Osteoblast (primary cell): ENCODE data around the gene PKHD1. TPM values are rescaled to one million over a fixed set of nuclear protein-coding genes. Genes with fewer than 3 reads are reported as not detected.

ENCODE experiments used
- DNase-seq: peaks from one replicate; pipeline ENCODE4 v3.0.0; 2011; ENCODE audit warnings: low spot score, mixed read lengths; ENCODE audit not compliant: insufficient read length; ENCODE audit errors: missing footprints
- H2AFZ ChIP-seq: 2 replicates; pipeline ENCODE4 v1.6.0; 2011; ENCODE audit warnings: mild to moderate bottlenecking, low read length
- H3K27ac ChIP-seq: 2 replicates; pipeline ENCODE4 v1.5.1; 2011; ENCODE audit warnings: mild to moderate bottlenecking, low read depth, low read length, moderate library complexity
- H3K27me3 ChIP-seq: 2 replicates; pipeline ENCODE4 v1.6.0; 2012; ENCODE audit warnings: mild to moderate bottlenecking, control low read depth, inconsistent platforms, low read length, moderate library complexity; ENCODE audit not compliant: insufficient read depth
- H3K36me3 ChIP-seq: 2 replicates; pipeline ENCODE4 v1.5.1; 2011; ENCODE audit warnings: mild to moderate bottlenecking, low read length, control low read depth, moderate library complexity; ENCODE audit not compliant: insufficient read depth
- H3K4me1 ChIP-seq: 2 replicates; pipeline ENCODE4 v1.5.1; 2011; ENCODE audit warnings: mild to moderate bottlenecking, low read length, control low read depth, moderate library complexity; ENCODE audit not compliant: insufficient read depth
- H3K4me2 ChIP-seq: 2 replicates; pipeline ENCODE4 v1.6.0; 2011; ENCODE audit warnings: mild to moderate bottlenecking, low read length; ENCODE audit not compliant: insufficient read depth
- H3K4me3 ChIP-seq: fragments of 200-600 bp; sonication (generic); 3 replicates; pipeline ENCODE4 v1.5.1; 2012; ENCODE audit warnings: mild to moderate bottlenecking, low read length, inconsistent platforms; ENCODE audit not compliant: insufficient read depth
- H3K79me2 ChIP-seq: 2 replicates; pipeline ENCODE4 v1.6.0; 2012; ENCODE audit warnings: mild to moderate bottlenecking, low read length, control low read depth, inconsistent platforms; ENCODE audit not compliant: insufficient read depth
- H3K9me3 ChIP-seq: 2 replicates; pipeline ENCODE4 v1.5.1; 2011; ENCODE audit warnings: low read depth, low read length, control low read depth
- H4K20me1 ChIP-seq: 2 replicates; pipeline ENCODE4 v1.6.0; 2012; ENCODE audit warnings: mild to moderate bottlenecking, low read length, control low read depth; ENCODE audit not compliant: insufficient read depth
- total RNA-seq: library from RNA; depleted of rRNA; stranded (reverse); fragments of >200 nt; gene quantifications from 2 replicates; pipeline ENCODE4 v1.2.3, GENCODE V29; 2012
- TF ChIP-seq, protein P1 (sequence below): IDR thresholded peaks from 2 replicates; pipeline ENCODE4 v1.5.1; 2011; ENCODE audit warnings: mild to moderate bottlenecking, low read depth, low read length, moderate library complexity; ENCODE audit errors: extremely low read depth

The PKHD1 gene
- total RNA-seq, 1 donor = not detected

DNA sequence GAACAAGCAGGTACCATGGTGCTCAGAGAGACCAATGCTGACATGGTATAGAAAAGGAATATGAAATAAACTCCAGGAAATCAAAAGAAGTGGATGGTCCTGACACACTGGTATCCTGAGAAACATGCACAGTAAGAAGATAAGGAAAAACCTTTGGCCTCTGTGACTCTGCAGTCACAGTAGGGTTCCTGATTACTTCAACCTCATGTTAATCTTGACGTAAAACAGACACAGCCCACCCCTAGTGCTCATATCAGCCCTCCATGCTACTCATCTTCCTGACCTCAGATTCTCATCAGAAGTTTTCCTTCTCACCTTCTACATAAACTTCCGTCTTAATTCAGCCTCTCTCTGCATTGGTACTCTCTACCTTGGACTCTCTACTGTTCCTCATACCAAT is 240.9 kb downstream of the PKHD1 start:
- H3K27ac ChIP-seq = no peak overlapping the region
- H3K36me3 ChIP-seq = no peaks in the 10 kb centered on the region
- no peaks in the 10 kb centered on the region for H3K9me3 ChIP-seq
- no peaks in the 10 kb centered on the region for H3K4me1 ChIP-seq
- no peak overlapping the region for H2AFZ ChIP-seq
- no peak for DNase-seq
- TF ChIP-seq, protein P1, sequence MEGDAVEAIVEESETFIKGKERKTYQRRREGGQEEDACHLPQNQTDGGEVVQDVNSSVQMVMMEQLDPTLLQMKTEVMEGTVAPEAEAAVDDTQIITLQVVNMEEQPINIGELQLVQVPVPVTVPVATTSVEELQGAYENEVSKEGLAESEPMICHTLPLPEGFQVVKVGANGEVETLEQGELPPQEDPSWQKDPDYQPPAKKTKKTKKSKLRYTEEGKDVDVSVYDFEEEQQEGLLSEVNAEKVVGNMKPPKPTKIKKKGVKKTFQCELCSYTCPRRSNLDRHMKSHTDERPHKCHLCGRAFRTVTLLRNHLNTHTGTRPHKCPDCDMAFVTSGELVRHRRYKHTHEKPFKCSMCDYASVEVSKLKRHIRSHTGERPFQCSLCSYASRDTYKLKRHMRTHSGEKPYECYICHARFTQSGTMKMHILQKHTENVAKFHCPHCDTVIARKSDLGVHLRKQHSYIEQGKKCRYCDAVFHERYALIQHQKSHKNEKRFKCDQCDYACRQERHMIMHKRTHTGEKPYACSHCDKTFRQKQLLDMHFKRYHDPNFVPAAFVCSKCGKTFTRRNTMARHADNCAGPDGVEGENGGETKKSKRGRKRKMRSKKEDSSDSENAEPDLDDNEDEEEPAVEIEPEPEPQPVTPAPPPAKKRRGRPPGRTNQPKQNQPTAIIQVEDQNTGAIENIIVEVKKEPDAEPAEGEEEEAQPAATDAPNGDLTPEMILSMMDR = no peak
- H4K20me1 ChIP-seq = no peaks in the 10 kb centered on the region
- H3K4me2 ChIP-seq = no peak overlapping the region
- no peaks in the 10 kb centered on the region for H3K79me2 ChIP-seq
- H3K27me3 ChIP-seq = no peaks in the 10 kb centered on the region
- H3K4me3 ChIP-seq = no peak overlapping the region

DNA sequence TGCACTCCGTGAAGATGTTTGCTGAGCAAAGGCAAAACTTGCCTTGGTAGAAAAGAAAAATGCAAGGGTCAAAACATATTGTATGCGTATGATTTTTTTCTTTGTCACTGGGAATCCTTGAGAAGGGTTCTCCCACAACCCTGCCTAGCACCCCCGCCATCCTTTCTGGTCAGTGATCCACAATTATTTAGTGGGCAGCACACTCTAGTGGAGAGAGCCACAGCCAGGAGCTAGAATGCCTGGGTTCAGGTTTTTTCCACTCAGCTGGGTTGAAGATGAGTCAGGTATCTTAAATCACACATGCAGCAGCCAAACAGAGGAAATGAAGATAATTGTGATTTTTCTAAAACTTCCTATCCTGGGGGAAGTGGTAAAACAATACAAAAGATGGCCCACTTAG is 243.1 kb downstream of the PKHD1 start:
- Histone ChIP-seq H3K27ac (no peak overlapping the region), H3K4me3 (no peak overlapping the region), H4K20me1 (no peaks in the 10 kb centered on the region), H3K4me1 (no peaks in the 10 kb centered on the region), H3K9me3 (no peaks in the 10 kb centered on the region), H3K36me3 (no peaks in the 10 kb centered on the region), H3K4me2 (no peak overlapping the region), H3K79me2 (no peaks in the 10 kb centered on the region), H2AFZ (no peak overlapping the region), H3K27me3 (no peaks in the 10 kb centered on the region)
- no peak for DNase-seq
- TF ChIP-seq, protein P1 = no peak

DNA sequence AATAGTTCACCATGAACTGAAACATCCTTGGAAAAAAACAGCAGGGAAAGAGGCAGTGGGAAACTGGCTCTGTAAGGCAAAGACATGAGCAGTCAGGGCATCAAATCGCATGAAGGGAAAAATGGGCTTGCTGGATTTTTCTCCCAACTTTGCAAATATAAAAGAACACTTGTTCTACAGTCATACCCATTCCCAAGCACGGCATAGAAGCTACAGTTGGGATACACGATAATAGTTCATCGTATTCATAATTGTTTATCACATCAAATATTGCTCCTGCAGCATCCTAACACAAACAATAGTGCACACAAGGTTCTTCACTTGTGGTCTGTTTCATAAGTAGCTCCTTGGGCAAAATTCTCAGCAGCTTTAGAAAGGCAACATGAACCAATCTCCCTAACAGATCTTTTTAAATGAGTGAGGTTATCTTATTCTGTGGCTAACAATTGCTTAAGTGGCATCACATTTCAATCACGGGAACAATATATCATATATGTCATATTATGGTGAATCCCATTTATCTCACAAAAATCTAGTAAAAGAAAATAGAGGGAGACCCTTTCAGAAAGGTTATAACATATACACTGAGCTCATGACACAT is 243.9 kb downstream of the PKHD1 start:
- Histone ChIP-seq H3K27ac (no peak overlapping the region), H3K79me2 (no peaks in the 10 kb centered on the region), H3K4me3 (no peak overlapping the region), H3K36me3 (no peaks in the 10 kb centered on the region), H3K27me3 (no peaks in the 10 kb centered on the region), H3K4me1 (no peaks in the 10 kb centered on the region), H3K9me3 (no peaks in the 10 kb centered on the region), H2AFZ (no peak overlapping the region), H3K4me2 (no peak overlapping the region), H4K20me1 (no peaks in the 10 kb centered on the region)
- no peak for DNase-seq
- TF ChIP-seq, protein P1 = no peak

DNA sequence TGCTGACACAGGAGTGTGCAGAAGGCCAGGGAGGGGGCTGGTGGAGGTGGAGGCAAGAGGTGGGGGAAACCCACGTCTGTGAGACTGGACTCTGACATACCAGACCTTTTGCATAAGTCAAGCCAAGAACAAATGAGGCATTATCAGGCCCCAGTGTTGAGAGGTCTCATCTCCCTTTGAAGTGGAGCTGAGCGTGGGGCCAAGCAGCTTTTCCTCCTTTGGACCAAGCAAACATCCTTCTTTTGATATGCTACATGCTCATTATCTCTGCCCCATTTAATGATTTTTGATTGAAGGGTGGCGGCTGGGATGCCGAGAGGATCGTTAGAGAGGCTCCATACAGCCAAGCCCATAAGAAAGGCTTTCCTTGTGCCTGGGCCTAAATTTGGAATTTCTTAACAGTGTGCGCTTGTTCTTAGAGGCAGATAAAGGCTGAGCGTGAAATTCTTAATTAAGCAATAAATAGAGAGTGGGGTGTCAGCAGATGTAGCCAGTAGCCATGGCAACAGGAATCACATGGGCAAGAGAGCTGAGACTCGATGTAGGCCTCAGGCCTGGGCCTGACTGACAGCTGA is 244.5 kb downstream of the PKHD1 start:
- Histone ChIP-seq H3K4me2 (no peak overlapping the region), H3K4me1 (no peaks in the 10 kb centered on the region), H3K4me3 (no peak overlapping the region), H3K79me2 (no peaks in the 10 kb centered on the region), H2AFZ (no peak overlapping the region), H3K9me3 (no peaks in the 10 kb centered on the region), H3K27me3 (no peaks in the 10 kb centered on the region), H4K20me1 (no peaks in the 10 kb centered on the region), H3K27ac (no peak overlapping the region), H3K36me3 (no peaks in the 10 kb centered on the region)
- TF ChIP-seq, protein P1 = no peak
- no peak for DNase-seq
